ENCODE data around the gene FOXI1. TPM values are rescaled to one million over a fixed set of nuclear protein-coding genes. Genes with fewer than 3 reads are reported as not detected.

FOXI1 gene
- total RNA-seq, 1 experiment from 2014 or later = not detected

- Histone ChIP-seq H3K27me3 (ENCODE audit: insufficient read depth, low read length) (no peaks in the 10 kb centered on the region), H3K9me2 (ENCODE audit: insufficient read depth) (no peaks in the 10 kb centered on the region), H4K20me1 (ENCODE audit: insufficient read depth) (no peaks in the 10 kb centered on the region), H3K4me2 (ENCODE audit: low read length) (no peak overlapping the region), H3K9ac (ENCODE audit: low read length) (no peak overlapping the region), H3K79me2 (ENCODE audit: insufficient read depth, low read length) (no peaks in the 10 kb centered on the region), H3K9me3 (ENCODE audit: control insufficient read depth in 1 of 2, insufficient read depth in 1 of 2, low read depth in 1 of 2, low read length in 2 of 2) (no peaks in the 10 kb centered on the region), H2AFZ (ENCODE audit: low read depth, low read length, poor library complexity, severe bottlenecking) (no peak overlapping the region), H3K27ac (ENCODE audit: low read depth, low read length) (no peak overlapping the region), H3K4me1 (ENCODE audit: control insufficient read depth in 1 of 2, insufficient read depth in 2 of 2, low read length in 2 of 2) (no peaks in the 10 kb centered on the region), H3K36me3 (ENCODE audit: control insufficient read depth in 1 of 2, insufficient read depth in 2 of 2, low read length in 2 of 2) (no peaks in the 10 kb centered on the region), H3K4me3 (replicated peaks in 1 of 2; ENCODE audit: low read depth in 1 of 2, low read length in 2 of 2) (no peak overlapping the region)
- ChIA-PET RAD21 (ENCODE audit: low non-redundant PET in 1 of 2, low total read pairs in 2 of 2, uncharacterized antibody in 2 of 2, unreplicated experiment in 2 of 2) (no interaction called here), POLR2A (no interaction called here), CTCF (no interaction called here)
- no peak for DNase-seq (ENCODE audit: low read depth, low spot score)
- BruUV-seq (replicated peaks) = no TSS peak
- no peak for ATAC-seq
- intact Hi-C loops (cut with micrococcal nuclease) = no loop called here
- no peak for TF ChIP-seq ATF3 (IDR thresholded peaks at IDR 0.05)
- no peak for TF ChIP-seq POLR2AphosphoS5 (IDR thresholded peaks at IDR 0.05; ENCODE audit: low read depth, low read length)
- TF ChIP-seq ZBTB33 (IDR thresholded peaks at IDR 0.05; ENCODE audit: extremely low read depth, insufficient replicate concordance, low read length) = no peak
- TF ChIP-seq FOSL1 (IDR thresholded peaks at IDR 0.05; ENCODE audit: low read depth) = no peak
- TF ChIP-seq RAD21 (IDR thresholded peaks at IDR 0.05; ENCODE audit: low read depth) = no peak
- TF ChIP-seq CEBPB (IDR thresholded peaks at IDR 0.05; ENCODE audit: low read depth) = no peak
- TF ChIP-seq ZFX (IDR thresholded peaks at IDR 0.05) = no peak
- TF ChIP-seq EGR1 (IDR thresholded peaks at IDR 0.05; ENCODE audit: low read depth) = no peak
- TF ChIP-seq POLR2A (IDR thresholded peaks at IDR 0.05; ENCODE audit: borderline replicate concordance, extremely low read depth, insufficient read depth, insufficient read length) = no peak
- TF ChIP-seq YY1 (IDR thresholded peaks at IDR 0.05; ENCODE audit: extremely low read depth, insufficient replicate concordance, low read depth, low read length) = no peak
- TF ChIP-seq SRF (IDR thresholded peaks at IDR 0.05; ENCODE audit: low read depth) = no peak
- TF ChIP-seq EZH2 (IDR thresholded peaks at IDR 0.05) = no peak
These were observed 2.6 kb downstream of the FOXI1 start for GRCh38 chr5:170108266-170108785.

Data from HCT116 (cell line).